HEK293 (cell line): ENCODE data around the gene BACE1.

Experiments used
- CTCF ChIA-PET: fragments of 350-600 bp; formaldehyde crosslinking; extraction: SDS; loops from one replicate; lab custom pipeline; 2021; ENCODE audit warnings: antibody characterized with exemption; lab: Yijun Ruan, JAX
- POLR2A ChIA-PET: fragments of 300-600 bp; formaldehyde crosslinking; extraction: SDS; loops from one replicate; lab custom pipeline; 2020; ENCODE audit warnings: antibody characterized with exemption, inconsistent platforms; lab: Yijun Ruan, JAX
- H3K27ac ChIP-seq: fragments of 200-500 bp; sonication (Bioruptor generic); 2 replicates; pipeline ENCODE4 v1.5.1; 2014; ENCODE audit warnings: low read depth, low read length, control low read depth, inconsistent platforms; ENCODE audit errors: extremely low read depth
- H3K36me3 ChIP-seq, 2 experiments: fragments of 200-500 bp in 1 of 2; sonication (Bioruptor generic) in 1 of 2; 1 replicate in 1 of 2; 2 replicates in 1 of 2; pipeline ENCODE4 v1.5.1; 2014 to 2017; ENCODE audit warnings: inconsistent platforms in 2 of 2, low read length in 2 of 2; ENCODE audit not compliant: control insufficient read depth in 2 of 2, insufficient read depth in 1 of 2
- H3K4me1 ChIP-seq: fragments of 200-500 bp; sonication (Bioruptor generic); 2 replicates; pipeline ENCODE4 v1.5.1; 2014; ENCODE audit warnings: mild to moderate bottlenecking, low read length, inconsistent platforms; ENCODE audit not compliant: control insufficient read depth, insufficient read depth
- H3K4me3 ChIP-seq: 2 replicates; pipeline ENCODE4 v1.5.1; 2011; ENCODE audit warnings: low read depth, mild to moderate bottlenecking, control low read depth, low read length, moderate library complexity
- H3K9me3 ChIP-seq: fragments of 200-500 bp; sonication (Bioruptor generic); 2 replicates; pipeline ENCODE4 v1.5.1; 2014; ENCODE audit warnings: low read depth, low read length, inconsistent platforms; ENCODE audit not compliant: control insufficient read depth, insufficient read depth
- BCL11B ChIP-seq: fragments of 450-650 bp; formaldehyde crosslinking; IDR thresholded peaks from 2 replicates; pipeline ENCODE4 v1.5.1; 2016; ENCODE audit warnings: low read depth, missing biosample characterization, missing genetic modification characterization
- HIC1 ChIP-seq: fragments of 450-650 bp; formaldehyde crosslinking; IDR thresholded peaks from 2 replicates; pipeline ENCODE4 v1.5.1; 2016; ENCODE audit warnings: missing biosample characterization, missing genetic modification characterization
- HOXD13 ChIP-seq: sonication (generic); formaldehyde crosslinking; IDR thresholded peaks from 2 replicates; pipeline ENCODE4 v1.8.0; 2022; ENCODE audit warnings: missing genetic modification reagents, borderline replicate concordance
- ZBTB11 ChIP-seq: fragments of 450-650 bp; formaldehyde crosslinking; conservative IDR thresholded peaks from 2 replicates; pipeline ENCODE4 v1.5.1; 2016; ENCODE audit warnings: low read depth, missing biosample characterization, missing genetic modification characterization
- ZNF366 ChIP-seq: fragments of 450-650 bp; formaldehyde crosslinking; conservative IDR thresholded peaks from 2 replicates; pipeline ENCODE4 v1.5.1; 2016; ENCODE audit warnings: missing biosample characterization, missing genetic modification characterization
- ZNF404 ChIP-seq: fragments of 450-650 bp; formaldehyde crosslinking; IDR thresholded peaks from 2 replicates; pipeline ENCODE4 v1.5.1; 2017; ENCODE audit warnings: missing biosample characterization, missing genetic modification characterization
- ZNF518A ChIP-seq: fragments of 450-650 bp; formaldehyde crosslinking; conservative IDR thresholded peaks from 2 replicates; pipeline ENCODE4 v1.5.1; 2016; ENCODE audit warnings: low read depth, missing biosample characterization, missing genetic modification characterization
- ZNF658 ChIP-seq: fragments of 450-650 bp; formaldehyde crosslinking; IDR thresholded peaks from 2 replicates; pipeline ENCODE4; 2016; ENCODE audit warnings: missing biosample characterization, missing genetic modification characterization
- ZNF660 ChIP-seq: fragments of 450-650 bp; IDR thresholded peaks from 2 replicates; pipeline ENCODE4 v1.5.1; 2018; ENCODE audit warnings: missing biosample characterization, mild to moderate bottlenecking, missing genetic modification characterization
- ZXDB ChIP-seq: fragments of 450-650 bp; formaldehyde crosslinking; IDR thresholded peaks from 2 replicates; pipeline ENCODE4 v1.5.1; 2016; ENCODE audit warnings: missing biosample characterization, missing genetic modification characterization

The BACE1 gene

GRCh38 chr11:117281869-117282268 lies 34.2 kb downstream of the BACE1 start:
- H3K27ac ChIP-seq: no peak overlapping the region
- H3K36me3 ChIP-seq: peaks cover 3 to 70% of the 10 kb centered on the region in 2 experiments
- ChIA-PET POLR2A (no interaction called here), CTCF (interaction anchor here (0.7 kb wide), 1 partner anchor 613 kb away, joined by 3 read pairs; no protein-coding TSS in a partner anchor)
- H3K4me3 ChIP-seq: no peak overlapping the region
- no peaks in the 10 kb centered on the region for H3K4me1 ChIP-seq
- H3K9me3 ChIP-seq: no peaks in the 10 kb centered on the region
- TF ChIP-seq ZNF660 (no peak), ZNF366 (tag by site-specific recombination) (no peak), HOXD13 (CRISPR knock-in tag) (no peak), ZNF404 (tag by site-specific recombination) (no peak), ZNF658 (tag by site-specific recombination) (no peak), ZBTB11 (tag by site-specific recombination) (no peak), ZNF518A (tag by site-specific recombination) (no peak), ZXDB (tag by site-specific recombination) (no peak)

GRCh38 chr11:117281159-117281558 lies 34.9 kb downstream of the BACE1 start:
- peaks cover 3 to 63% of the 10 kb centered on the region in 2 experiments for H3K36me3 ChIP-seq
- POLR2A ChIA-PET: interaction anchor here (1.0 kb wide), 1 partner anchor 10 kb away, joined by 3 read pairs; no protein-coding TSS in a partner anchor
- no peaks in the 10 kb centered on the region for H3K9me3 ChIP-seq
- no peak overlapping the region for H3K4me3 ChIP-seq
- no peak overlapping the region for H3K27ac ChIP-seq
- H3K4me1 ChIP-seq: no peaks in the 10 kb centered on the region
- CTCF ChIA-PET: interaction anchor here (0.7 kb wide), 1 partner anchor 614 kb away, joined by 3 read pairs; no protein-coding TSS in a partner anchor
- TF ChIP-seq HIC1 (tag by site-specific recombination) (peak; percentile 26; the same call in 1 of the 2 replicates), BCL11B (tag by site-specific recombination) (no peak)
